Stimulated activated CD8-positive, alpha-beta memory T cell treated with anti-CD3 and anti-CD28 coated beads, Interleukin-7, amount 100 ng/mL, for 24 hours (primary cell): ENCODE measurements around the gene PODNL1.

Experiments used
- DNase-seq: peaks from one replicate; pipeline ENCODE4 v3.0.0-alpha.2; 2020; ENCODE audit warnings: low read depth

Gene PODNL1

GRCh38 chr19:13890136-13890535 lies 48.1 kb downstream of the PODNL1 start:
- DNase-seq = no peak

- DNase-seq = no peak
These were observed 49.9 kb downstream of the PODNL1 start for GRCh38 chr19:13888281-13888680.

- no peak for DNase-seq
These were observed 50.7 kb downstream of the PODNL1 start for GRCh38 chr19:13887517-13887916.

- no peak for DNase-seq
These were observed 51.2 kb downstream of the PODNL1 start for GRCh38 chr19:13887018-13887436.

- no peak for DNase-seq
These were observed 52.3 kb downstream of the PODNL1 start for GRCh38 chr19:13885826-13886365.

- no peak for DNase-seq
These were observed 53.3 kb downstream of the PODNL1 start for GRCh38 chr19:13884726-13885591.

GRCh38 chr19:13883516-13884064 lies 54.6 kb downstream of the PODNL1 start:
- DNase-seq = no peak

GRCh38 chr19:13882836-13883235 lies 55.4 kb downstream of the PODNL1 start:
- no peak for DNase-seq

- no peak for DNase-seq
These were observed 55.8 kb downstream of the PODNL1 start for GRCh38 chr19:13882419-13882795.

- no peak for DNase-seq
These were observed 56.4 kb downstream of the PODNL1 start for GRCh38 chr19:13881692-13882418.

GRCh38 chr19:13881251-13881691 lies 56.9 kb downstream of the PODNL1 start:
- DNase-seq = no peak
